ENCODE data around the gene B3GALNT1. TPM values are rescaled to one million over a fixed set of nuclear protein-coding genes. Genes with fewer than 3 reads are reported as not detected.
"Not testable (repeated sequence)": the region's sequence is repeated elsewhere in the genome, so short reads cannot be mapped to it uniquely, and the experiment has no call there.

The B3GALNT1 gene
- total RNA-seq, 4 donors from 2014 or later = 22.3 to 42.2 (median 30.2) TPM

- WGBS, 2 donors = 56 to 57% methylated on average over 2 of the region's 2 CpGs
Observed at GRCh38 chr3:161035711-161036110, 69.4 kb downstream of the B3GALNT1 start.

GRCh38 chr3:161034913-161035550 is 70.1 kb downstream of the B3GALNT1 start:
- H3K9me3 ChIP-seq; H3K4me1 ChIP-seq; H3K4me3 ChIP-seq (replicated peaks in 1 of 3); H3K36me3 ChIP-seq; H3K27ac ChIP-seq; intact Hi-C loops (cut with DNase I); DNase-seq; H3K27me3 ChIP-seq: not testable (repeated sequence)
- WGBS, 2 donors = 44 to 52% methylated on average over 5 of the region's 5 CpGs

More at GRCh38 chr3:161035711-161036110, 69.4 kb downstream of the B3GALNT1 start:
- Histone ChIP-seq H3K4me1 (no peaks in the 10 kb centered on the region), H3K27me3 (no peaks in the 10 kb centered on the region), H3K9me3 (no peaks in the 10 kb centered on the region), H3K36me3 (no peaks in the 10 kb centered on the region), H3K27ac (no peak overlapping the region), H3K4me3 (replicated peaks in 1 of 3) (no peak overlapping the region)
- intact Hi-C loops (cut with DNase I) = no loop called here
- no peak for DNase-seq
- TF ChIP-seq CTCF (IDR thresholded peaks at IDR 0.05) (no peak), POLR2A (IDR thresholded peaks at IDR 0.05) (no peak)

Other genes with a start within 250 kb of the B3GALNT1 start
- 10 to 100 TPM; 35.0 to 54.4 (median 39.1) TPM for gene NMD3, start 116.0 kb upstream of the B3GALNT1 start, total RNA-seq

Data from thyroid gland (tissue), 4 donors.